Adrenal gland (tissue), 12 donors: ENCODE results near the gene CPLANE2. TPM values are rescaled to one million over a fixed set of nuclear protein-coding genes. Genes with fewer than 3 reads are reported as not detected.

Source experiments
- DNase-seq, 7 donors: peaks; one replicate each; pipeline ENCODE4 v3.0.0-alpha.2; 2019 to 2020
- H3K27ac ChIP-seq, 5 donors: fragments of 200-600 bp; sonication (generic) in 4 of 5; 1 replicate in 3 of 5; 2 replicates in 2 of 5; pipeline versions ENCODE4 v1.5.1 to v1.8.0; 2016 to 2020; ENCODE audit warnings: mild to moderate bottlenecking in 1 of 5
- H3K27me3 ChIP-seq: fragments of 200-600 bp; 2 replicates; pipeline ENCODE4 v1.8.0; 2021
- H3K36me3 ChIP-seq, 2 donors: fragments of 200-600 bp; replicated peaks in 1 of 2; 1 replicate in 1 of 2; 2 replicates in 1 of 2; pipeline versions ENCODE4 v1.5.1 to v1.8.0; 2018 to 2022
- H3K4me1 ChIP-seq, 2 donors: fragments of 200-600 bp; replicated peaks in 1 of 2; 1 replicate in 1 of 2; 2 replicates in 1 of 2; pipeline versions ENCODE4 v1.5.1 to v1.8.0; 2018 to 2021
- H3K4me3 ChIP-seq, 4 donors: fragments of 200-600 bp; sonication (generic) in 3 of 4; one replicate each; pipeline ENCODE4 v1.5.1; 2016 to 2018
- H3K9me3 ChIP-seq, 3 donors: fragments of 200-600 bp; sonication (generic) in 1 of 3; replicated peaks in 1 of 3; 1 replicate in 2 of 3; 2 replicates in 1 of 3; pipeline versions ENCODE4 v1.5.1 to v1.8.0; 2016 to 2021
- CTCF ChIP-seq, 6 experiments: fragments of 450-650 bp in 4 of 6; fragments of 200-600 bp in 2 of 6; sonication (generic) in 1 of 6; IDR thresholded peaks; 1 replicate in 5 of 6; 2 replicates in 1 of 6; pipeline versions ENCODE4 v1.5.1 to v1.8.0; 2016 to 2021; ENCODE audit warnings: antibody characterized with exemption in 6 of 6, mild to moderate bottlenecking in 2 of 6, moderate library complexity in 1 of 6
- POLR2A ChIP-seq, 2 donors: fragments of 450-650 bp; IDR thresholded peaks; one replicate each; pipeline ENCODE4 v1.6.1; 2017; ENCODE audit warnings: antibody characterized with exemption in 2 of 2, mild to moderate bottlenecking in 2 of 2, moderate library complexity in 1 of 2
- WGBS, 4 donors: extraction: QIAGEN DNeasy Blood & Tissue Kit in 2 of 4; methylation state at CpG; one replicate each; pipeline versions ENCODE4 v1.1.5 to v1.1.7; 2013 to 2017; 5-methylcytosine and 5-hydroxymethylcytosine counted together
- intact Hi-C, 2 donors: fragments of 100-400 bp; cut with DNase I; formaldehyde crosslinking; loops; one replicate each; pipeline versions ENCODE4 v1.14.1 to v1.15.0; 2022 to 2023
- polyA plus RNA-seq, 3 donors: library from polyadenylated mRNA; stranded (reverse); fragments of 200-250 nt in 2 of 3; fragments of 350-450 nt in 1 of 3; fragmentation: Illumina TruSeq in 1 of 3; extraction: RNeasy Lipid Tissue Mini Kit (QIAGEN cat#74804) in 1 of 3; gene quantifications; one replicate each; pipeline ENCODE4 v1.2.3, GENCODE V29; 2013 to 2014
- small RNA-seq, 2 donors: library from RNA; depleted of rRNA; stranded (forward); fragments of <200 nt; gene quantifications; one replicate each; pipeline ENCODE3, GENCODE V24; 2016
- total RNA-seq, 9 donors: library from RNA; depleted of rRNA in 4 of 9; stranded (reverse); fragments of >200 nt in 4 of 9; fragments of 120-200 nt in 1 of 9; fragmentation: NEBNext Ultra II Directional in 1 of 9; extraction: Animal tissue kit (Norgen Biotek cat#: 25700) in 1 of 9; gene quantifications; one replicate each; pipeline versions ENCODE4 v1.1.0 to v1.2.4, GENCODE V29; 2013 to 2023
- donor health status: healthy with polysubstance abuse.
- donor health status: Bipolar disorder and iron deficiency.
- donor health status: DM: yes; HTN: yes; CAD: no.
- donor health status: DM: no; HTN: no; CAD: no.
- donor health status: DM: no; HTN: no; CAD: no.
- donor health status: DM: yes; HTN: yes; CAD: no.

CPLANE2 gene
- total and polyA plus RNA-seq, 12 donors = 2.8 to 21.3 (median 11.5) TPM

GRCh38 chr1:16183765-16184556 lies 53.0 kb downstream of the CPLANE2 start:
- intact Hi-C loops = loop anchor here in 1 of 2 donors (10.0 kb wide), 1 partner anchor 169 kb away; the partner anchor contains the start of gene HSPB7
- H3K9me3 ChIP-seq = no peaks in the 10 kb centered on the region
- no peaks in the 10 kb centered on the region for H3K36me3 ChIP-seq
- no peak for DNase-seq
- H3K27me3 ChIP-seq = no peaks in the 10 kb centered on the region
- H3K4me1 ChIP-seq = peaks cover 16% of the 10 kb centered on the region in 2 donors
- 80 to 90% (median 86%) methylated on average over 14 to 19 of the region's 19 CpGs for WGBS, 4 donors
- H3K27ac ChIP-seq = peak overlapping the region in 1 of 5 donors; percentile 37
- no peak for TF ChIP-seq POLR2A (IDR thresholded peaks at IDR 0.05)
- H3K4me3 ChIP-seq = no peak overlapping the region

- no peak overlapping the region for H3K4me3 ChIP-seq
- TF ChIP-seq CTCF (IDR thresholded peaks at IDR 0.05) = no peak
- TF ChIP-seq POLR2A (IDR thresholded peaks at IDR 0.05) = no peak
- WGBS, 4 donors = 86 to 93% (median 88%) methylated on average over 13 of the region's 13 CpGs
- H3K27ac ChIP-seq = peak overlapping the region in 1 of 5 donors; percentile 37
- intact Hi-C loops = loop anchor here in 1 of 2 donors (10.0 kb wide), 1 partner anchor 168 kb away; the partner anchor contains the start of gene HSPB7
- H3K36me3 ChIP-seq = no peaks in the 10 kb centered on the region
- H3K27me3 ChIP-seq = no peaks in the 10 kb centered on the region
- no peaks in the 10 kb centered on the region for H3K9me3 ChIP-seq
- DNase-seq = no peak
- H3K4me1 ChIP-seq = peaks cover 16% of the 10 kb centered on the region in 2 donors
Measured at GRCh38 chr1:16183179-16183578, 53.8 kb downstream of the CPLANE2 start.

- DNase-seq = peak; percentile 61 to 94 (median 89)
- no peaks in the 10 kb centered on the region for H3K27me3 ChIP-seq
- intact Hi-C loops = loop anchor here in 1 of 2 donors (10.0 kb wide), 1 partner anchor 167 kb away; the partner anchor contains the start of gene HSPB7
- H3K9me3 ChIP-seq = no peaks in the 10 kb centered on the region
- 31 to 70% (median 37%) methylated on average over 15 to 18 of the region's 18 CpGs for WGBS, 4 donors
- H3K4me3 ChIP-seq = no peak overlapping the region
- no peaks in the 10 kb centered on the region for H3K36me3 ChIP-seq
- peaks cover 16 to 18% of the 10 kb centered on the region in 2 donors for H3K4me1 ChIP-seq
- TF ChIP-seq POLR2A (IDR thresholded peaks at IDR 0.05) (peak in 1 of 2 donors; percentile 41), CTCF (IDR thresholded peaks at IDR 0.05) (no peak)
- H3K27ac ChIP-seq = peak overlapping the region; percentile 53 to 94 (median 80)
Measured at GRCh38 chr1:16181887-16182719, 54.9 kb downstream of the CPLANE2 start.

Small RNA genes within 50 kb of the gene (small RNA-seq; reads per million reads assigned to genes)
- 0 reads per million in 2 donors for gene MT1XP1

Other genes starting within 250 kb of the CPLANE2 start
- not detected for gene SRARP, start 232.9 kb downstream of the CPLANE2 start, total RNA-seq
- not detected for gene SRARP, start 232.9 kb downstream of the CPLANE2 start, polyA plus RNA-seq
- gene HSPB7, start 219.1 kb downstream of the CPLANE2 start, total RNA-seq = 100 to 1,000 TPM in 4 of 9 donors, 10 to 100 TPM in 5; 13.4 to 633 (median 80.1) TPM
- 100 to 1,000 TPM in 1 of 3 donors, 10 to 100 TPM in 2; 52.7 to 488 (median 90.1) TPM for gene HSPB7, start 219.1 kb downstream of the CPLANE2 start, polyA plus RNA-seq
- gene CLCNKA, start 215.1 kb downstream of the CPLANE2 start, total RNA-seq = 1 to 10 TPM in 6 of 9 donors, under 1 TPM in 3; 0.18 to 4.9 (median 2.1) TPM
- gene CLCNKA, start 215.1 kb downstream of the CPLANE2 start, polyA plus RNA-seq = 10 to 100 TPM in 1 of 3 donors, 1 to 10 TPM in 2; 1.5 to 52.5 (median 8.2) TPM
- gene CLCNKB, start 193.4 kb downstream of the CPLANE2 start, total RNA-seq = 1 to 10 TPM in 7 of 9 donors, under 1 TPM in 2; 0.67 to 9.9 (median 2.8) TPM
- 1 to 10 TPM in 2 of 3 donors, under 1 TPM in 1; 0.88 to 4.4 (median 2.4) TPM for gene CLCNKB, start 193.4 kb downstream of the CPLANE2 start, polyA plus RNA-seq
- gene FAM131C, start 163.5 kb downstream of the CPLANE2 start, total RNA-seq = 10 to 100 TPM in 2 of 9 donors, 1 to 10 TPM in 7; 3.4 to 12.0 (median 7.5) TPM
- 1 to 10 TPM; 3.0 to 5.0 (median 3.8) TPM for gene FAM131C, start 163.5 kb downstream of the CPLANE2 start, polyA plus RNA-seq
- 10 to 100 TPM in 8 of 9 donors, under 1 TPM in 1; 0.83 to 49.5 (median 17.0) TPM for gene EPHA2, start 81.1 kb downstream of the CPLANE2 start, total RNA-seq
- 10 to 100 TPM in 2 of 3 donors, 1 to 10 TPM in 1; 2.7 to 15.3 (median 11.5) TPM for gene EPHA2, start 81.1 kb downstream of the CPLANE2 start, polyA plus RNA-seq
- 10 to 100 TPM in 8 of 9 donors, 1 to 10 TPM in 1; 4.8 to 46.2 (median 23.1) TPM for gene ARHGEF19, start 24.5 kb downstream of the CPLANE2 start, total RNA-seq
- gene ARHGEF19, start 24.5 kb downstream of the CPLANE2 start, polyA plus RNA-seq = 10 to 100 TPM; 19.1 to 28.2 (median 19.1) TPM
- gene FBXO42, start 115.3 kb upstream of the CPLANE2 start, total RNA-seq = 10 to 100 TPM; 17.3 to 44.9 (median 20.2) TPM
- 10 to 100 TPM; 14.0 to 15.2 (median 14.2) TPM for gene FBXO42, start 115.3 kb upstream of the CPLANE2 start, polyA plus RNA-seq
- gene SZRD1, start 130.1 kb upstream of the CPLANE2 start, total RNA-seq = 100 to 1,000 TPM in 4 of 9 donors, 10 to 100 TPM in 5; 56.2 to 152 (median 95.5) TPM
- gene SZRD1, start 130.1 kb upstream of the CPLANE2 start, polyA plus RNA-seq = 10 to 100 TPM; 46.8 to 78.9 (median 64.1) TPM
- gene SPATA21, start 200.2 kb upstream of the CPLANE2 start, total RNA-seq = 1 to 10 TPM in 1 of 9 donors, not detected in 8; 3.1 TPM
- under 1 TPM; 0.13 to 0.16 (median 0.16) TPM for gene SPATA21, start 200.2 kb upstream of the CPLANE2 start, polyA plus RNA-seq
- 100 to 1,000 TPM in 1 of 9 donors, 10 to 100 TPM in 8; 51.6 to 104 (median 64.1) TPM for gene NECAP2, start 203.5 kb upstream of the CPLANE2 start, total RNA-seq
- 10 to 100 TPM; 36.4 to 49.4 (median 37.5) TPM for gene NECAP2, start 203.5 kb upstream of the CPLANE2 start, polyA plus RNA-seq